ENCODE data around the gene CDYL.

The CDYL gene

GRCh38 chr6:4910037-4910760, 134.0 kb downstream of the CDYL start:
- H3K27me3 ChIP-seq (ENCODE audit: insufficient read depth, low read length): no peaks in the 10 kb centered on the region
- no peak overlapping the region for H3K4me3 ChIP-seq (ENCODE audit: low read length)
- peaks cover 16% of the 10 kb centered on the region for H3K36me3 ChIP-seq (ENCODE audit: insufficient read depth, low read length)
- no peak overlapping the region for H3K27ac ChIP-seq (ENCODE audit: low read depth, low read length)
- H3K9ac ChIP-seq (ENCODE audit: low read depth, low read length): no peak overlapping the region
- 93% methylated on average over 9 of the region's 9 CpGs for WGBS
- H3K9me3 ChIP-seq (ENCODE audit: insufficient read depth, low read depth, low read length): no peaks in the 10 kb centered on the region
- H3K4me1 ChIP-seq (ENCODE audit: insufficient read depth, low read length): peaks cover 45% of the 10 kb centered on the region

- no peak overlapping the region for H3K27ac ChIP-seq (ENCODE audit: low read depth, low read length)
- peaks cover 44% of the 10 kb centered on the region for H3K4me1 ChIP-seq (ENCODE audit: insufficient read depth, low read length)
- no peak overlapping the region for H3K9ac ChIP-seq (ENCODE audit: low read depth, low read length)
- peaks cover 6% of the 10 kb centered on the region; the same call in 1 of the 2 replicates for H3K36me3 ChIP-seq (ENCODE audit: insufficient read depth, low read length)
- H3K9me3 ChIP-seq (ENCODE audit: insufficient read depth, low read depth, low read length): no peaks in the 10 kb centered on the region
- no peaks in the 10 kb centered on the region for H3K27me3 ChIP-seq (ENCODE audit: insufficient read depth, low read length)
- no peak overlapping the region for H3K4me3 ChIP-seq (ENCODE audit: low read length)
- 87% methylated on average over 5 of the region's 5 CpGs for WGBS
These were observed 136.4 kb downstream of the CDYL start for GRCh38 chr6:4912559-4912958.

GRCh38 chr6:4913705-4914419, 137.7 kb downstream of the CDYL start:
- H3K9ac ChIP-seq (ENCODE audit: low read depth, low read length): no peak overlapping the region
- no peak overlapping the region for H3K4me3 ChIP-seq (ENCODE audit: low read length)
- no peaks in the 10 kb centered on the region for H3K27me3 ChIP-seq (ENCODE audit: insufficient read depth, low read length)
- H3K9me3 ChIP-seq (ENCODE audit: insufficient read depth, low read depth, low read length): no peaks in the 10 kb centered on the region
- H3K36me3 ChIP-seq (ENCODE audit: insufficient read depth, low read length): peaks cover 2% of the 10 kb centered on the region; the same call in 1 of the 2 replicates
- H3K27ac ChIP-seq (ENCODE audit: low read depth, low read length): no peak overlapping the region
- H3K4me1 ChIP-seq (ENCODE audit: insufficient read depth, low read length): peaks cover 33% of the 10 kb centered on the region
- 76% methylated on average over 10 of the region's 10 CpGs for WGBS

GRCh38 chr6:4914420-4915159, 138.4 kb downstream of the CDYL start:
- no peaks in the 10 kb centered on the region for H3K36me3 ChIP-seq (ENCODE audit: insufficient read depth, low read length)
- no peak overlapping the region for H3K9ac ChIP-seq (ENCODE audit: low read depth, low read length)
- H3K27ac ChIP-seq (ENCODE audit: low read depth, low read length): no peak overlapping the region; the same call in 1 of the 2 replicates
- H3K27me3 ChIP-seq (ENCODE audit: insufficient read depth, low read length): no peaks in the 10 kb centered on the region
- H3K4me3 ChIP-seq (ENCODE audit: low read length): no peak overlapping the region
- WGBS: 81% methylated on average over 14 of the region's 14 CpGs
- H3K4me1 ChIP-seq (ENCODE audit: insufficient read depth, low read length): peaks cover 33% of the 10 kb centered on the region
- H3K9me3 ChIP-seq (ENCODE audit: insufficient read depth, low read depth, low read length): no peaks in the 10 kb centered on the region

GRCh38 chr6:4916954-4917561, 140.9 kb downstream of the CDYL start:
- Histone ChIP-seq H3K4me3 (ENCODE audit: low read length) (no peak overlapping the region), H3K27ac (ENCODE audit: low read depth, low read length) (no peak overlapping the region), H3K36me3 (ENCODE audit: insufficient read depth, low read length) (no peaks in the 10 kb centered on the region), H3K9me3 (ENCODE audit: insufficient read depth, low read depth, low read length) (no peaks in the 10 kb centered on the region), H3K27me3 (ENCODE audit: insufficient read depth, low read length) (no peaks in the 10 kb centered on the region), H3K9ac (ENCODE audit: low read depth, low read length) (no peak overlapping the region), H3K4me1 (ENCODE audit: insufficient read depth, low read length) (peaks cover 35% of the 10 kb centered on the region)
- 70% methylated on average over 5 of the region's 5 CpGs for WGBS

GRCh38 chr6:4920914-4921410, 144.8 kb downstream of the CDYL start:
- WGBS: 89% methylated on average over 5 of the region's 5 CpGs
- Histone ChIP-seq H3K4me3 (ENCODE audit: low read length) (no peak overlapping the region), H3K27ac (ENCODE audit: low read depth, low read length) (no peak overlapping the region), H3K36me3 (ENCODE audit: insufficient read depth, low read length) (no peaks in the 10 kb centered on the region), H3K9me3 (ENCODE audit: insufficient read depth, low read depth, low read length) (no peaks in the 10 kb centered on the region), H3K27me3 (ENCODE audit: insufficient read depth, low read length) (no peaks in the 10 kb centered on the region), H3K4me1 (ENCODE audit: insufficient read depth, low read length) (peaks cover 23% of the 10 kb centered on the region), H3K9ac (ENCODE audit: low read depth, low read length) (no peak overlapping the region)

- H3K27me3 ChIP-seq (ENCODE audit: insufficient read depth, low read length): no peaks in the 10 kb centered on the region
- H3K4me3 ChIP-seq (ENCODE audit: low read length): no peak overlapping the region
- H3K9ac ChIP-seq (ENCODE audit: low read depth, low read length): no peak overlapping the region
- WGBS: 95% methylated on average over 13 of the region's 13 CpGs
- H3K9me3 ChIP-seq (ENCODE audit: insufficient read depth, low read depth, low read length): no peaks in the 10 kb centered on the region
- no peaks in the 10 kb centered on the region for H3K36me3 ChIP-seq (ENCODE audit: insufficient read depth, low read length)
- H3K27ac ChIP-seq (ENCODE audit: low read depth, low read length): no peak overlapping the region
- peaks cover 35% of the 10 kb centered on the region for H3K4me1 ChIP-seq (ENCODE audit: insufficient read depth, low read length)
These were observed 146.4 kb downstream of the CDYL start for GRCh38 chr6:4922488-4923037.

- H3K27me3 ChIP-seq (ENCODE audit: insufficient read depth, low read length): no peaks in the 10 kb centered on the region
- H3K4me3 ChIP-seq (ENCODE audit: low read length): no peak overlapping the region
- no peak overlapping the region for H3K27ac ChIP-seq (ENCODE audit: low read depth, low read length)
- no peaks in the 10 kb centered on the region for H3K36me3 ChIP-seq (ENCODE audit: insufficient read depth, low read length)
- H3K9me3 ChIP-seq (ENCODE audit: insufficient read depth, low read depth, low read length): no peaks in the 10 kb centered on the region
- H3K4me1 ChIP-seq (ENCODE audit: insufficient read depth, low read length): peaks cover 35% of the 10 kb centered on the region
- WGBS: 93% methylated on average over 3 of the region's 3 CpGs
- H3K9ac ChIP-seq (ENCODE audit: low read depth, low read length): no peak overlapping the region
These were observed 146.9 kb downstream of the CDYL start for GRCh38 chr6:4923081-4923480.

GRCh38 chr6:4924661-4925271, 148.6 kb downstream of the CDYL start:
- peak overlapping the region; percentile 20; the same call in 1 of the 2 replicates for H3K27ac ChIP-seq (ENCODE audit: low read depth, low read length)
- no peaks in the 10 kb centered on the region for H3K36me3 ChIP-seq (ENCODE audit: insufficient read depth, low read length)
- no peak overlapping the region for H3K9ac ChIP-seq (ENCODE audit: low read depth, low read length)
- peaks cover 39% of the 10 kb centered on the region for H3K4me1 ChIP-seq (ENCODE audit: insufficient read depth, low read length)
- H3K27me3 ChIP-seq (ENCODE audit: insufficient read depth, low read length): no peaks in the 10 kb centered on the region
- 95% methylated on average over 9 of the region's 9 CpGs for WGBS
- no peaks in the 10 kb centered on the region for H3K9me3 ChIP-seq (ENCODE audit: insufficient read depth, low read depth, low read length)
- H3K4me3 ChIP-seq (ENCODE audit: low read length): no peak overlapping the region

- H3K9ac ChIP-seq (ENCODE audit: low read depth, low read length): no peak overlapping the region
- peaks cover 47% of the 10 kb centered on the region for H3K4me1 ChIP-seq (ENCODE audit: insufficient read depth, low read length)
- no peak overlapping the region for H3K4me3 ChIP-seq (ENCODE audit: low read length)
- H3K36me3 ChIP-seq (ENCODE audit: insufficient read depth, low read length): no peaks in the 10 kb centered on the region
- H3K27me3 ChIP-seq (ENCODE audit: insufficient read depth, low read length): no peaks in the 10 kb centered on the region
- no peaks in the 10 kb centered on the region for H3K9me3 ChIP-seq (ENCODE audit: insufficient read depth, low read depth, low read length)
- H3K27ac ChIP-seq (ENCODE audit: low read depth, low read length): peak overlapping the region; percentile 8; the same call in 1 of the 2 replicates
- 27% methylated on average over 12 of the region's 12 CpGs for WGBS
These were observed 149.4 kb downstream of the CDYL start for GRCh38 chr6:4925580-4925979.

All from HUES64 (cell line).